IPS DF 6.9 (cell line): Measurements from ENCODE around the gene MYLK3.

Source experiments
- DNase-seq: peaks from one replicate; pipeline ENCODE4 v3.0.0-alpha.2; 2013; ENCODE audit warnings: low read depth, low spot score
- H3K27ac ChIP-seq: one replicate; pipeline ENCODE4 v1.5.1; 2013; ENCODE audit warnings: low read length, control low read depth
- H3K27me3 ChIP-seq: 2 replicates; pipeline ENCODE4 v1.6.1; 2013; ENCODE audit warnings: mild to moderate bottlenecking, low read length; ENCODE audit not compliant: control insufficient read depth, insufficient read depth
- H3K36me3 ChIP-seq: 2 replicates; pipeline ENCODE4 v1.6.1; 2013; ENCODE audit warnings: low read length; ENCODE audit not compliant: control insufficient read depth, insufficient read depth
- H3K4me1 ChIP-seq: 2 replicates; pipeline ENCODE4 v1.6.1; 2013; ENCODE audit warnings: low read length; ENCODE audit not compliant: control insufficient read depth, insufficient read depth
- H3K4me3 ChIP-seq: 2 replicates; pipeline ENCODE4 v1.5.1; 2013; ENCODE audit warnings: mild to moderate bottlenecking, low read length
- H3K9me3 ChIP-seq: 2 replicates; pipeline ENCODE4 v1.6.1; 2013; ENCODE audit warnings: low read length, inconsistent platforms; ENCODE audit not compliant: control insufficient read depth, insufficient read depth
- WGBS: extraction: QIAGEN DNeasy Blood & Tissue Kit; methylation state at CpG from one replicate; pipeline ENCODE4 v1.1.7; 2013; ENCODE audit warnings: mixed read lengths, missing lambda C conversion rate; ENCODE audit not compliant: insufficient read length, insufficient coverage; 5-methylcytosine and 5-hydroxymethylcytosine counted together

MYLK3 gene

GRCh38 chr16:46727630-46728029, 20.5 kb downstream of the MYLK3 start:
- no peaks in the 10 kb centered on the region for H3K4me1 ChIP-seq
- H3K36me3 ChIP-seq = no peaks in the 10 kb centered on the region
- DNase-seq = no peak
- no peaks in the 10 kb centered on the region for H3K9me3 ChIP-seq
- H3K27ac ChIP-seq = no peak overlapping the region
- H3K27me3 ChIP-seq = no peaks in the 10 kb centered on the region
- no CpG with 5 or more reads among the region's 9 CpGs for WGBS
- H3K4me3 ChIP-seq = no peak overlapping the region

GRCh38 chr16:46727184-46727583, 21.0 kb downstream of the MYLK3 start:
- DNase-seq = no peak
- Histone ChIP-seq H3K27me3 (no peaks in the 10 kb centered on the region), H3K27ac (no peak overlapping the region), H3K4me3 (no peak overlapping the region), H3K36me3 (no peaks in the 10 kb centered on the region), H3K4me1 (no peaks in the 10 kb centered on the region), H3K9me3 (no peaks in the 10 kb centered on the region)
- no CpG with 5 or more reads among the region's 7 CpGs for WGBS

- Histone ChIP-seq H3K4me1 (no peaks in the 10 kb centered on the region), H3K9me3 (no peaks in the 10 kb centered on the region), H3K36me3 (no peaks in the 10 kb centered on the region), H3K27me3 (no peaks in the 10 kb centered on the region), H3K4me3 (no peak overlapping the region), H3K27ac (no peak overlapping the region)
- DNase-seq = no peak
- no CpG with 5 or more reads among the region's 4 CpGs for WGBS
Observed at GRCh38 chr16:46721885-46722284, 26.3 kb downstream of the MYLK3 start.

- H3K27me3 ChIP-seq = no peaks in the 10 kb centered on the region
- no peak overlapping the region for H3K4me3 ChIP-seq
- WGBS = no CpG with 5 or more reads among the region's 2 CpGs
- H3K9me3 ChIP-seq = no peaks in the 10 kb centered on the region
- H3K36me3 ChIP-seq = no peaks in the 10 kb centered on the region
- no peak for DNase-seq
- H3K4me1 ChIP-seq = no peaks in the 10 kb centered on the region
- no peak overlapping the region for H3K27ac ChIP-seq
Observed at GRCh38 chr16:46720619-46721018, 27.5 kb downstream of the MYLK3 start.

- no peaks in the 10 kb centered on the region for H3K36me3 ChIP-seq
- no peak overlapping the region for H3K27ac ChIP-seq
- no peaks in the 10 kb centered on the region for H3K9me3 ChIP-seq
- no peak for DNase-seq
- no peak overlapping the region for H3K4me3 ChIP-seq
- H3K27me3 ChIP-seq = no peaks in the 10 kb centered on the region
- no peaks in the 10 kb centered on the region for H3K4me1 ChIP-seq
- no CpG with 5 or more reads among the region's 6 CpGs for WGBS
Observed at GRCh38 chr16:46719528-46719927, 28.6 kb downstream of the MYLK3 start.

GRCh38 chr16:46718214-46718613, 29.9 kb downstream of the MYLK3 start:
- WGBS = no CpG with 5 or more reads among the region's 8 CpGs
- Histone ChIP-seq H3K27me3 (no peaks in the 10 kb centered on the region), H3K4me1 (no peaks in the 10 kb centered on the region), H3K36me3 (no peaks in the 10 kb centered on the region), H3K9me3 (no peaks in the 10 kb centered on the region), H3K27ac (no peak overlapping the region), H3K4me3 (no peak overlapping the region)
- DNase-seq = no peak

GRCh38 chr16:46717692-46718091, 30.5 kb downstream of the MYLK3 start:
- no CpG with 5 or more reads among the region's 2 CpGs for WGBS
- no peak for DNase-seq
- H3K9me3 ChIP-seq = no peaks in the 10 kb centered on the region

GRCh38 chr16:46715769-46716305, 32.3 kb downstream of the MYLK3 start:
- no CpG with 5 or more reads among the region's 6 CpGs for WGBS
- no peak overlapping the region for H3K4me3 ChIP-seq
- H3K36me3 ChIP-seq = no peaks in the 10 kb centered on the region
- DNase-seq = no peak
- no peak overlapping the region for H3K27ac ChIP-seq
- no peaks in the 10 kb centered on the region for H3K27me3 ChIP-seq
- H3K9me3 ChIP-seq = no peaks in the 10 kb centered on the region
- H3K4me1 ChIP-seq = no peaks in the 10 kb centered on the region

More at GRCh38 chr16:46717692-46718091, 30.5 kb downstream of the MYLK3 start:
- Histone ChIP-seq H3K4me1 (no peaks in the 10 kb centered on the region), H3K27ac (no peak overlapping the region), H3K4me3 (no peak overlapping the region), H3K27me3 (no peaks in the 10 kb centered on the region), H3K36me3 (no peaks in the 10 kb centered on the region)

GRCh38 chr16:46714797-46715591, 33.1 kb downstream of the MYLK3 start:
- Histone ChIP-seq H3K27ac (no peak overlapping the region), H3K4me1 (no peaks in the 10 kb centered on the region), H3K36me3 (no peaks in the 10 kb centered on the region), H3K9me3 (no peaks in the 10 kb centered on the region), H3K4me3 (no peak overlapping the region), H3K27me3 (no peaks in the 10 kb centered on the region)
- DNase-seq = no peak
- no CpG with 5 or more reads among the region's 7 CpGs for WGBS

- no peak for DNase-seq
- WGBS = no CpG with 5 or more reads among the region's 3 CpGs
- Histone ChIP-seq H3K4me3 (no peak overlapping the region), H3K27me3 (no peaks in the 10 kb centered on the region), H3K9me3 (no peaks in the 10 kb centered on the region), H3K36me3 (no peaks in the 10 kb centered on the region), H3K4me1 (no peaks in the 10 kb centered on the region), H3K27ac (no peak overlapping the region)
Observed at GRCh38 chr16:46713634-46714033, 34.5 kb downstream of the MYLK3 start.

GRCh38 chr16:46712911-46713310, 35.2 kb downstream of the MYLK3 start:
- H3K27me3 ChIP-seq = no peaks in the 10 kb centered on the region
- WGBS = no CpG with 5 or more reads among the region's 3 CpGs
- no peak overlapping the region for H3K4me3 ChIP-seq

More at GRCh38 chr16:46712911-46713310, 35.2 kb downstream of the MYLK3 start:
- no peaks in the 10 kb centered on the region for H3K9me3 ChIP-seq
- no peak overlapping the region for H3K27ac ChIP-seq
- no peaks in the 10 kb centered on the region for H3K4me1 ChIP-seq
- no peak for DNase-seq
- no peaks in the 10 kb centered on the region for H3K36me3 ChIP-seq
